NB4 (cell line): ENCODE results near the gene CEP170B.

Experiments used
- MYC ChIP-seq: IDR thresholded peaks from 2 replicates; pipeline ENCODE4 v1.6.1; 2011; ENCODE audit warnings: low read depth, low read length
- POLR2A ChIP-seq: IDR thresholded peaks from 2 replicates; pipeline ENCODE4 v1.6.1; 2011; ENCODE audit warnings: mild to moderate bottlenecking; ENCODE audit not compliant: insufficient read length; ENCODE audit errors: extremely low read depth
- TF ChIP-seq, protein P1 (sequence below): IDR thresholded peaks from one replicate; pipeline ENCODE4 v1.5.1; 2012; ENCODE audit warnings: low read depth, low read length
- TF ChIP-seq, protein P2 (sequence below): IDR thresholded peaks from 2 replicates; pipeline ENCODE4 v1.6.1; 2011; ENCODE audit warnings: low read depth, low read length

GRCh38 chr14:104897330-104898194 lies 32.5 kb downstream of the CEP170B start:
- TF ChIP-seq, protein P1, sequence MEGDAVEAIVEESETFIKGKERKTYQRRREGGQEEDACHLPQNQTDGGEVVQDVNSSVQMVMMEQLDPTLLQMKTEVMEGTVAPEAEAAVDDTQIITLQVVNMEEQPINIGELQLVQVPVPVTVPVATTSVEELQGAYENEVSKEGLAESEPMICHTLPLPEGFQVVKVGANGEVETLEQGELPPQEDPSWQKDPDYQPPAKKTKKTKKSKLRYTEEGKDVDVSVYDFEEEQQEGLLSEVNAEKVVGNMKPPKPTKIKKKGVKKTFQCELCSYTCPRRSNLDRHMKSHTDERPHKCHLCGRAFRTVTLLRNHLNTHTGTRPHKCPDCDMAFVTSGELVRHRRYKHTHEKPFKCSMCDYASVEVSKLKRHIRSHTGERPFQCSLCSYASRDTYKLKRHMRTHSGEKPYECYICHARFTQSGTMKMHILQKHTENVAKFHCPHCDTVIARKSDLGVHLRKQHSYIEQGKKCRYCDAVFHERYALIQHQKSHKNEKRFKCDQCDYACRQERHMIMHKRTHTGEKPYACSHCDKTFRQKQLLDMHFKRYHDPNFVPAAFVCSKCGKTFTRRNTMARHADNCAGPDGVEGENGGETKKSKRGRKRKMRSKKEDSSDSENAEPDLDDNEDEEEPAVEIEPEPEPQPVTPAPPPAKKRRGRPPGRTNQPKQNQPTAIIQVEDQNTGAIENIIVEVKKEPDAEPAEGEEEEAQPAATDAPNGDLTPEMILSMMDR = no peak
- TF ChIP-seq POLR2A (no peak), MYC (no peak)
- TF ChIP-seq, protein P2, sequence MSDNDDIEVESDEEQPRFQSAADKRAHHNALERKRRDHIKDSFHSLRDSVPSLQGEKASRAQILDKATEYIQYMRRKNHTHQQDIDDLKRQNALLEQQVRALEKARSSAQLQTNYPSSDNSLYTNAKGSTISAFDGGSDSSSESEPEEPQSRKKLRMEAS = no peak
